ENCODE measurements around the gene KIAA1549.

The KIAA1549 gene

GRCh38 chr7:138907201-138907847, 73.9 kb downstream of the KIAA1549 start:
- no peak for DNase-seq (ENCODE audit: low read depth)

- no peak for DNase-seq (ENCODE audit: low read depth)
Measured at GRCh38 chr7:138903859-138904435, 77.2 kb downstream of the KIAA1549 start.

GRCh38 chr7:138903186-138903820, 77.9 kb downstream of the KIAA1549 start:
- DNase-seq (ENCODE audit: low read depth) = peak; percentile 47

- DNase-seq (ENCODE audit: low read depth) = peak; percentile 7
Measured at GRCh38 chr7:138902161-138902560, 79.0 kb downstream of the KIAA1549 start.

GRCh38 chr7:138900035-138900828, 81.0 kb downstream of the KIAA1549 start:
- DNase-seq (ENCODE audit: low read depth) = no peak

- no peak for DNase-seq (ENCODE audit: low read depth)
Measured at GRCh38 chr7:138898802-138899201, 82.4 kb downstream of the KIAA1549 start.

- peak; percentile 13 for DNase-seq (ENCODE audit: low read depth)
Measured at GRCh38 chr7:138898255-138898654, 82.9 kb downstream of the KIAA1549 start.

GRCh38 chr7:138895679-138896078, 85.5 kb downstream of the KIAA1549 start:
- no peak for DNase-seq (ENCODE audit: low read depth)

GRCh38 chr7:138893258-138893657, 87.9 kb downstream of the KIAA1549 start:
- DNase-seq (ENCODE audit: low read depth) = no peak

GRCh38 chr7:138892812-138893211, 88.4 kb downstream of the KIAA1549 start:
- no peak for DNase-seq (ENCODE audit: low read depth)

- no peak for DNase-seq (ENCODE audit: low read depth)
Measured at GRCh38 chr7:138892006-138892630, 89.1 kb downstream of the KIAA1549 start.

GRCh38 chr7:138891446-138891810, 89.8 kb downstream of the KIAA1549 start:
- no peak for DNase-seq (ENCODE audit: low read depth)

- DNase-seq (ENCODE audit: low read depth) = no peak
Measured at GRCh38 chr7:138890499-138891445, 90.4 kb downstream of the KIAA1549 start.

GRCh38 chr7:138889582-138890498, 91.3 kb downstream of the KIAA1549 start:
- no peak for DNase-seq (ENCODE audit: low read depth)

GRCh38 chr7:138887872-138888656, 93.1 kb downstream of the KIAA1549 start:
- DNase-seq (ENCODE audit: low read depth) = no peak

- no peak for DNase-seq (ENCODE audit: low read depth)
Measured at GRCh38 chr7:138887085-138887710, 94.0 kb downstream of the KIAA1549 start.

GRCh38 chr7:138886501-138886917, 94.7 kb downstream of the KIAA1549 start:
- DNase-seq (ENCODE audit: low read depth) = peak; percentile 35

- no peak for DNase-seq (ENCODE audit: low read depth)
Measured at GRCh38 chr7:138885383-138886147, 95.6 kb downstream of the KIAA1549 start.

Data from stimulated activated CD4-positive, alpha-beta T cell treated with anti-CD3 and anti-CD28 coated beads, Interleukin-2, amount 100 ng/mL, for 4 hours (primary cell).